Nephron (organoid): ENCODE measurements around the gene HIVEP1.

Source experiments
- H3K27ac Mint-ChIP-seq, 3 experiments: 2 replicates each; pipeline ENCODE4 v1.8.0; 2020; ENCODE audit warnings: mixed read lengths in 3 of 3, mild to moderate bottlenecking in 2 of 3, moderate library complexity in 1 of 3
- H3K27me3 Mint-ChIP-seq: 2 replicates; pipeline ENCODE4 v1.8.0; 2021; ENCODE audit warnings: low read depth, mild to moderate bottlenecking, moderate library complexity, mixed read lengths
- H3K36me3 Mint-ChIP-seq: 2 replicates; pipeline ENCODE4 v1.8.0; 2020; ENCODE audit warnings: low read depth, mixed read lengths
- H3K4me1 Mint-ChIP-seq: 2 replicates; pipeline ENCODE4 v1.8.0; 2020; ENCODE audit warnings: mixed read lengths
- H3K4me3 Mint-ChIP-seq, 3 experiments: 2 replicates each; pipeline ENCODE4 v1.8.0; 2020; ENCODE audit warnings: mild to moderate bottlenecking in 3 of 3, mixed read lengths in 3 of 3, moderate library complexity in 2 of 3
- H3K9me3 Mint-ChIP-seq: 2 replicates; pipeline ENCODE4 v1.8.0; 2020; ENCODE audit warnings: mixed read lengths
- CTCF ChIP-seq, 3 experiments: fragments of 200-600 bp; sonication (generic); IDR thresholded peaks; one replicate each; pipeline ENCODE4 v1.5.0; 2021; ENCODE audit warnings: antibody characterized with exemption in 3 of 3; ENCODE audit not compliant: unreplicated experiment in 3 of 3

HIVEP1 gene

GRCh38 chr6:12009876-12010634, 2.1 kb upstream of the HIVEP1 start:
- Mint-ChIP-seq H3K4me3 (peak overlapping the region; percentile 87 to 94 (median 93)), H3K9me3 (no peaks in the 10 kb centered on the region), H3K27me3 (no peaks in the 10 kb centered on the region), H3K27ac (peak overlapping the region; percentile 95 to 100 (median 99)), H3K4me1 (peaks cover 44% of the 10 kb centered on the region), H3K36me3 (peaks cover 8% of the 10 kb centered on the region)
- no peak for TF ChIP-seq CTCF (IDR thresholded peaks at IDR 0.05; ENCODE audit: unreplicated experiment in 3 of 3)

- Mint-ChIP-seq H3K27me3 (no peaks in the 10 kb centered on the region), H3K36me3 (peaks cover 14% of the 10 kb centered on the region), H3K4me1 (peaks cover 51% of the 10 kb centered on the region), H3K27ac (peak overlapping the region; percentile 95 to 100 (median 99)), H3K9me3 (no peaks in the 10 kb centered on the region), H3K4me3 (peak overlapping the region; percentile 87 to 94 (median 93))
- no peak for TF ChIP-seq CTCF (IDR thresholded peaks at IDR 0.05; ENCODE audit: unreplicated experiment in 3 of 3)
Measured at GRCh38 chr6:12010635-12011275, 1.4 kb upstream of the HIVEP1 start.

- Mint-ChIP-seq H3K4me1 (peaks cover 56% of the 10 kb centered on the region), H3K9me3 (no peaks in the 10 kb centered on the region), H3K4me3 (peak overlapping the region; percentile 87 to 94 (median 93)), H3K36me3 (peaks cover 21% of the 10 kb centered on the region), H3K27ac (peak overlapping the region; percentile 95 to 100 (median 99)), H3K27me3 (no peaks in the 10 kb centered on the region)
- no peak for TF ChIP-seq CTCF (IDR thresholded peaks at IDR 0.05; ENCODE audit: unreplicated experiment in 3 of 3)
Measured at GRCh38 chr6:12011276-12012037, 655 bp upstream of the HIVEP1 start.

GRCh38 chr6:12012558-12013306, 620 bp downstream of the HIVEP1 start:
- no peaks in the 10 kb centered on the region for H3K9me3 Mint-ChIP-seq
- no peaks in the 10 kb centered on the region for H3K27me3 Mint-ChIP-seq
- H3K4me3 Mint-ChIP-seq: peak overlapping the region; percentile 92 to 96 (median 93)
- peak overlapping the region; percentile 89 to 98 (median 98) for H3K27ac Mint-ChIP-seq
- peaks cover 33% of the 10 kb centered on the region for H3K36me3 Mint-ChIP-seq
- H3K4me1 Mint-ChIP-seq: peaks cover 44% of the 10 kb centered on the region
- TF ChIP-seq CTCF (IDR thresholded peaks at IDR 0.05; ENCODE audit: unreplicated experiment in 3 of 3): no peak

- no peak for TF ChIP-seq CTCF (IDR thresholded peaks at IDR 0.05; ENCODE audit: unreplicated experiment in 3 of 3)
- H3K36me3 Mint-ChIP-seq: peaks cover 35% of the 10 kb centered on the region
- peak overlapping the region; percentile 89 to 98 (median 98) for H3K27ac Mint-ChIP-seq
- H3K9me3 Mint-ChIP-seq: no peaks in the 10 kb centered on the region
- no peaks in the 10 kb centered on the region for H3K27me3 Mint-ChIP-seq
- H3K4me3 Mint-ChIP-seq: peak overlapping the region; percentile 92 to 96 (median 93)
- peaks cover 38% of the 10 kb centered on the region for H3K4me1 Mint-ChIP-seq
Measured at GRCh38 chr6:12013307-12013719, 1.2 kb downstream of the HIVEP1 start.
